GM12878 (cell line): ENCODE measurements around the gene RIC3.

Source experiments
- CTCF ChIP-seq, 3 experiments: IDR thresholded peaks in 2 of 3; conservative IDR thresholded peaks in 1 of 3; 2 replicates each; pipeline ENCODE4 v1.5.1; 2011; ENCODE audit warnings: low read depth in 3 of 3, low read length in 3 of 3, mild to moderate bottlenecking in 3 of 3, control low read depth in 2 of 3, moderate library complexity in 2 of 3, inconsistent platforms in 1 of 3, mixed read lengths in 1 of 3; ENCODE audit not compliant: control insufficient read depth in 2 of 3, insufficient read depth in 1 of 3; ENCODE audit errors: extremely low read depth in 1 of 3
- EZH2 ChIP-seq: IDR thresholded peaks from 2 replicates; pipeline ENCODE4 v1.6.1; 2012; ENCODE audit warnings: low read depth, mild to moderate bottlenecking, control low read depth, inconsistent platforms, low read length, borderline replicate concordance; ENCODE audit not compliant: control insufficient read depth
- POLR2A ChIP-seq: IDR thresholded peaks from 2 replicates; pipeline ENCODE4 v1.6.1; 2011; ENCODE audit warnings: low read depth, mild to moderate bottlenecking, low read length
- TAF1 ChIP-seq: IDR thresholded peaks from 2 replicates; pipeline ENCODE4 v1.6.1; 2011; ENCODE audit warnings: mild to moderate bottlenecking, low read depth, low read length, borderline replicate concordance

DNA sequence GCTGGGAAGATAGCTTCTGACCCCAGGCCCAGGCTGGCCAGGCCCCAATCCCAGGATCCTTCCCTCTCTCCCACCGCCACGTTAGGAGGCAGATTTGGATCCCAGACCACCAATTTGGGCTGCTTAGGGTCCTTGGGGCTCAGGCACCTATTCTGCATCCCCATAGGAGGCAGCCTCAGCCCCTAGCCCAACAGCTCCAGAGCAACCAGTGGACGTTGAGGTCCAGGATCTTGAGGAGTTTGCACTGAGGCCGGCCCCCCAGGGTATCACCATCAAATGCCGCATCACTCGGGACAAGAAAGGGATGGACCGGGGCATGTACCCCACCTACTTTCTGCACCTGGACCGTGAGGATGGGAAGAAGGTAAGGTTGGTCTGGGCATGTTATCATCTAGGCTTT, 71.8 kb downstream of the RIC3 start:
- TF ChIP-seq CTCF (IDR thresholded peaks at IDR 0.05 in 2 of 3, conservative IDR thresholded peaks at IDR 0.05 in 1 of 3; ENCODE audit: control insufficient read depth in 2 of 3, extremely low read depth in 1 of 3, insufficient read depth in 1 of 3, low read depth in 3 of 3, low read length in 3 of 3) (no peak), TAF1 (no peak), EZH2 (no peak), POLR2A (no peak)
